ENCODE measurements around the gene PMVK.
"Not testable (repeated sequence)": the region's sequence is repeated elsewhere in the genome, so short reads cannot be mapped to it uniquely, and the experiment has no call there.

PMVK gene

DNA sequence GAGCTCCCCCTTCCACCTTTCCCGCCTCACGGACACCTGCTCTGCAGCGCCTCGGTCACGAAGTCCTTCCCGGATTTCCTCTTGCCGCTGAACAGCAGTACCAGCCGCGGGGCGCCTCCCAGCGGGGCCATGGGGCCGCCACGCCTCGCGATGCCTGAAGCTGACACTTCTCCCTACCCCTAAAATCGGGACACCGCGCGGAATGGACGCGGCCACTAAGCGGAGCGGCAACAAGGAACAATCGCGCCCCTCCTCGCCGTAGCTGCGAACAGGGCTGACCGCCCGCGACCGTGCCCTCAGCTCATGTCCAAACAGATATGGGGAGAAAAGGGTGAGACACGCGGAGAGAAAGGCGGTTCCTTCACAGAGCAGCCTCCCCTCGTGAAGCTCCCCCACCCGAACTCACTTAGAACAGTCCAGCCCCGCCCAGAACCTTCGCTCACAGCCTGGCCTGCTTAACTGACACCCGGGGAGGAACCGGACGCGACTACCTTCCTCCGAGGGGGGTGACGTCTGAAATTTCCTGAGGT, at the start of gene PMVK:
Gene PMVK, minus strand, starts transcription at position 165 of the 530 bp plus-strand sequence. Its CDS starts 34 bp downstream, at position 131.
- DNase-seq = peak; percentile 94

- no peak for DNase-seq
Measured at GRCh38 chr1:154983776-154984466, 47.4 kb upstream of the PMVK start.

DNA sequence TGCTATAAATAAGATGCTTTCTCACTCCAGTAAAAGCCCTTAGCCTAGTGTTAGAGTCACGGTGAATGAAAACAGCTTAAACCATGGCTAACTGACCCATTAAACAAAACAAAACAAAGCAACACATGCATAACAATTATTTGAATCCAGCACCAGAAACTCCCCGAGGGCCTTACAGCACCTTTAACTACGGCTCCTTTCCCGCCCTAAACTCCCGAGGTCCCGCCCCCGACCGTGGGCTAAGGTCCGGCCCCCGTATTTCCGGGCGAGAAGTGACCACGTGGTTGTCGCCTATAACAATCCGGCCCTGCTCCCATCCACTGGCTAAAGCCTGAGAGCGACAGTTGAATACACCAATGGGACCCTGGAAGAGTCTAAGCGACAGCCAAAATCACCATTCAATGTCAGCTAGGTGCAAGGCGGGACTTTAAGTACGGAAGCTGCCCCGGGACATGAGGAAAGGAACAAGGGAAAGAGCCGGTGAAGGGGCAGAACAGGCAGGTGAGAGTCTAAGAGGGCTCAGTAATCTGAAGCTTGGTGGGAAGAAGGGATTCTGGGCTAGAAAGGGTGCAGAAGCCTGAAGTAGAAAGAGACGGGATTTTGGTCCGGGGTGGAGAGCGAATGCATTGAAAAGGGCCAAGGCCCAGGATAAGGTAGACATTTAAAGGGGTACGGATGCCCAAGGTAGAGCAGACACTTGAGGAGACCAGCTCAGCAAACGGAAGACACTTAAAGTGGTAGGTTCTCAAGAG, 46.6 kb upstream of the PMVK start, which contains the start of gene FLAD1:
Gene FLAD1, plus strand, starts transcription at position 448 of the 752 bp plus-strand sequence. CDS start 351 bp downstream, outside the sequence.
- DNase-seq = peak; percentile 97

DNA sequence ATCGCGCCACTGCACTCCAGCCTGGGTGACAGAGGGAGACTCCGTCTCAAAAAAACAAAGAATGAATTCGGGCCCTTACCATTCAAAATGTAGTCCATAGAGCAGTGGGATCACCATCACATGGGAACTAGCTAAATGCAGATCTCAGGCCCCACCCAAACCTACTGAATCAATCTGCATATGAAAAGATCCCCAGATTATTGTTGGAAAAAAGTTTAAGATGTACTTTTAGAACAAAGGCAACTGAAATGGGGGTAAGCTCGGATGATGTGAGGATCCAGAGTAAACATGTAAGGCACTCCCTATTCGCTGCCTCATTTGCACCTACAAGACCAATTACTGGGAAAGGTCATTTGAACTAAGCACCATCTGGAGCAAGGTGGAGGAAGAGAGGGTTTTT, 45.8 kb upstream of the PMVK start:
- DNase-seq = no peak

DNA sequence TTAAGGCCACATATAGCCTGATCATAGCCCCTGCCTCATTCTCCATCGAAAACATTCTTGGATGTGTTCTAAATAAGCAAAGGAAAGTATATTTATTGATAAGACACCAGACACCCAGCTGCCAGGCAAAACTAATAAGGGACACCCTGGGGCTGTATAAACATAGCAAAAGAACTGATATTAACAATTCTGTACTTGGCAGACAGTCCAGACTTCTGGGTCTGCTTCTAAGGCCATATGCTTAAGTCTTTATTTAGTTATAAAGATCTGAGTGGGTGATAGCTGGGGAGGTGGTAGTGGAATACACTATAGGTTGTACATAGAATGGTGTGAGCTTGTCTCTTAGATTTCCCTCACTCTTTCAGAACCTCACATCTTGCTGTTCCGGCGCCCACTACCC, 41.8 kb upstream of the PMVK start:
- DNase-seq = no peak

DNA sequence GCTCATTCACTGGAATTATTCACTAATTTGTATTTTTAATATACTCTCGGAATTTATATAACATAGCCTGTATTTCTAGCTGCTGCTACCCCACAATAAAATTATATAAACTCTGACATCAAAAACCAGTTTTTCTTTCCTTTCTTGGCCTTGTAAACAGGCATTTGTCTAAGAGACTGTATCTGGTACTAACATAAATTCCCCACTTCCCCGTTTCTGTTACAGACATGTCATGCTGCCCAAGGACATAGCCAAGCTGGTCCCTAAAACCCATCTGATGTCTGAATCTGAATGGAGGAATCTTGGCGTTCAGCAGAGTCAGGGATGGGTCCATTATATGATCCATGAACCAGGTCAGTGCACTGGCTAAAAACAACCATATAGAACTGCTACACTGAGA, 41.2 kb upstream of the PMVK start:
- not testable (repeated sequence) for DNase-seq

GRCh38 chr1:154975409-154976059, 39.0 kb upstream of the PMVK start:
- peak; percentile 58 for DNase-seq

DNA sequence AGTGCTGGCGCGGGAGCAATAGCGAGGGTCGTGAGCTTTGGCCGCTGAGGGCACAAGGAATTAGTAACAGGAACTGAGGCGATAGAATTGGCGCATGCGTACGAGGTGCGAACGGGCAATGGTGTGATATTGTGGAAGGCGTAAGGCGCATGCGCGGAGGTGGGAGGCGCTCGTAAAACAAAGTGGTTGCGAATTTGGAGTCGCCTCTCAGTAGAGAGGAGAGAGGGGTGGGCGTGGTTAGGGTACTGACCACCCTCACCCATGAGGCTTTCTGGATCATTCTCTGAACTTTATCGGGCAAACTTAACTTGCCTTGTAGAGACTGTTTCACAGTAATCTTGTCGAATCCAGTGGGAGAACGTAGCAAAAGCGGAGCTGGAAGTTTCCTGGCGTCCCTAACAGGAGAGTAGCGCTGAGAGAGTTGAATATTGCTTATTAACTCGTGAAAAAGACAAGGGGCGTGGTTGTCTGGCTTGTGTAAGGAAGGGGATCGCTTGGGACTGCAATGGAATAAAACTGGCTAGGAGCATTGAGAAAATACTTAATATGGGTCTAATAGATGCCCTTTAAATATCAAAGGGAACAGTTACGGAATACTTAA, 38.4 kb upstream of the PMVK start:
- peak; percentile 96 for DNase-seq

- peak; percentile 99 for DNase-seq
Measured at GRCh38 chr1:154974102-154974807, 37.7 kb upstream of the PMVK start, which contains the start of gene CKS1B. TSS of gene CKS1B (plus strand) at chr1:154974681. CDS start at chr1:154974746, 65 bp downstream.

DNA sequence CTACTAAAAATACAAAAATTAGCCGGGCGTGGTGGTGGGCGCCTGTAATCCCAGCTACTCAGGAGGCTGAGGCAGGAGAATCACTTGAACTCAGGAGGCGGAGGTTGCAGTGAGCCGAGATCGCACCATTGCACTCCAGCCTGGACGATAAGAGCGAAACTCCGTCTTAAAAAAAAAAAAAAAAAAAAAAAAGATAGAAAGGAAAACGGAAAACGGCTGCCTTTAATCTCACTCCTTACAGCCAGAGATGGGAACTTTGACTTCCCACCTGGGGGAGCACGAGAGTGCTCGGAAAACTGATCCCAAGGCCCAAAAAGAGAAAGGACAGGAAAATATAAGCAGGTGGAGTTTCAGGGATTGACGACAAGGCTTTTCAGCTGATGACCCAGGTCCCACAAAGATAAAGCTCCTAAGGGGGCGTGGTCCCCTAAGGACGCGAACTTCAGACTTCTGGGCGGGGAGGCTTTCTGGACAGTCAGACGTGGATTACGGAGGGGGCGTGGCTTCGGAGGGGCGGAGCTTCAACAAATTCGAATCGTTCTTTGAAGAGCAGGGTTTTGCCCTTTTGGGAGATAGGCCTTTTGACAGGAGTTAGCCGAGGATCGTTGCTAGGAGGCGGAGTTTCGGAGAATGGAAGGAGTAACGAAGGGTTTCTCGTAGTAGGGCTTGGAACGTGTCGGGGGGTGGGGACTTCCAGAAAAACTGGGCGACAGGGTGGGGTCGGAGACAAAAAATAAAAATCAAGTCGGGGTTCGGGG, 37.0 kb upstream of the PMVK start:
- DNase-seq = peak; percentile 93

DNA sequence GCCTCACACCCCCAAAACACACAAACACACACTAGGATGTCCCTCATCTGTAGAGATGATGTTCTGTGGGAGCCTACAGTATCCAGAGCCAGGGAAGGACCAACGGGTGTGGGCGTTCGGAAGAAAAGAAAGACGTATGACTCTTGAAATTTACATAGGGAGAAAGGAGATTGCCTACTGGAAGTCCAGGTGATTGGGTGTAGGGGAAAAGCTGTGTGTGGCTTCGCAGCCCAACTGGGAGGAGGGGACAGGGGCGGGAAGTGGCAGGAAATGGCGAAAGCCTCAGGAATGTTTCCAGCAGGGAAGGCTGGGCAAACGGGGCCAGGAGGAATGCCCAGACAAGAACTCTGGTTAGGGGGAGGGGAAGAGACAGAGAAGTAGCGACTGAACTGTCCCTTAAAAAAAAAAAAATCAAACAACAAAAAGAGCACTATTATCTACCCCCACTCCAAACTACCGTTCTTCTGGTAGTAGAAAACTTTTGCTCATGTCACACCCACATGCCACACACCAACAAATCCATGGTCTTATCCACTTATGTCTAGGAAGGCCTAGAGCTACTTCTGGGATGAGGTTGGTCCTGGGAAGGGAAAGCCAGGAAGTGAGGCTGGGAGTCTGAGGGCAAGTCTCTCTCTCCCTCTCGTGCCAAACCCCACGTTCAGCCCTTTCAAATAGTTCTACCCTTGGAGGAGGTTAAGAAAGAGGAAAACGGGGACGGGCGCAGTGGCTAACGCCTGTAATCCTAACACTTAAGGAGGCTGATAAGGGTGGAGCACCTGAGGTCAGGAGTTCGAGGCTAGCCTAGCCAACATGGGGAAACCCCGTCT, 36.2 kb upstream of the PMVK start:
- DNase-seq = no peak

DNA sequence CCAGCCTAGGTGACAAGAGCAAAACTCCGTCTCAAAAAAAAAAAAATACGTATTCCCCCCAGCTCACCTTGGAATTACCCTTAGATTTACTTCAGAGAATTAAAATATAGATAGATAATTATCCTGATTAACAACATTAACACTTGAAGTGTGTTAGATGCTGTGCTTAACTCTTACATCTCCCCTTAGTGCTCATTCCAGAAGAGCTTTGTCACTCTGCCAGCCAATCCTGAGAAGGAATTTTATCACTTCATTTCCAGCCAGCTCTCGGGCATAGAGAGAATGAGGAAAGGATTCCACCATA, 35.6 kb upstream of the PMVK start:
- no peak for DNase-seq

GRCh38 chr1:154971341-154971998, 35.0 kb upstream of the PMVK start:
- DNase-seq = no peak

DNA sequence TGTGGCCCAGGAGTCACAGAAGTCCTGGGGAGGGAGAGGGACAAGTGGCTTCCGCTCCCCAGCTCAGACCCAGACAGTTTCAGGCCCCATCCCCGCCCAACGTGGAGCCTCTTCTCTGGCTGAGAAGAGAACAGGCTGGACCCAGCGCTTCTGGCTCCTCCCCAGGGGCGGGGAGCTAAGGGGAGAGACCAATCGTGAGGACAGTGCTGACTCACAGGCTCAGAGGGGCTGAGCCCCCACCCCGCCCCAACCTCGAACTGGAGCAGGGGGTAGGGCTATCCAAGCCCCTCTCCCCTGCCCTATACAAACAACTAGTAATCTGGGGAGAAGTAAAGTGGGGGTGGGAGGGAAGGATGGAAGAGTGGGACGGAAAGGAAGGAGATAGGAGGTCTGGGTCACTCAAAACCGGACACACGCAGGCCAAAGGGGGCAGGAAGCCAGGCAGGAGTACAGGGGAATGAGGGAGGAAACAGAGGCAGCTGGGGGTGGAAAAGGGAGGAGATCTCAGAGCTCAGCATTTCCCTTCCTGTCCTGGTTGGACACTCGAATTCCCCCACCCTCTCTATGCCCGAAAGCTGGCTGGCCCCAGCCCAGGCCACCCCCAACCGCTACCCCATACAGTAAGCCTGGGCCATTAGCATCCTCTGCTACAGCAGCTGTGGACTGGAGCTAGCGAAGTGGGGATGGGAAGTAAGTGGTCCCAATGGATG, 34.3 kb upstream of the PMVK start, which contains the start of gene SHC1:
Gene SHC1, minus strand, starts transcription at position 117 of the 710 bp plus-strand sequence. CDS start 221 bp downstream, outside the sequence.
- peak; percentile 67 for DNase-seq

- no peak for DNase-seq
Measured at GRCh38 chr1:154969860-154970452, 33.4 kb upstream of the PMVK start.

GRCh38 chr1:154969246-154969645, 32.7 kb upstream of the PMVK start:
- no peak for DNase-seq

GRCh38 chr1:154968731-154969130, 32.2 kb upstream of the PMVK start:
- DNase-seq = no peak

DNA sequence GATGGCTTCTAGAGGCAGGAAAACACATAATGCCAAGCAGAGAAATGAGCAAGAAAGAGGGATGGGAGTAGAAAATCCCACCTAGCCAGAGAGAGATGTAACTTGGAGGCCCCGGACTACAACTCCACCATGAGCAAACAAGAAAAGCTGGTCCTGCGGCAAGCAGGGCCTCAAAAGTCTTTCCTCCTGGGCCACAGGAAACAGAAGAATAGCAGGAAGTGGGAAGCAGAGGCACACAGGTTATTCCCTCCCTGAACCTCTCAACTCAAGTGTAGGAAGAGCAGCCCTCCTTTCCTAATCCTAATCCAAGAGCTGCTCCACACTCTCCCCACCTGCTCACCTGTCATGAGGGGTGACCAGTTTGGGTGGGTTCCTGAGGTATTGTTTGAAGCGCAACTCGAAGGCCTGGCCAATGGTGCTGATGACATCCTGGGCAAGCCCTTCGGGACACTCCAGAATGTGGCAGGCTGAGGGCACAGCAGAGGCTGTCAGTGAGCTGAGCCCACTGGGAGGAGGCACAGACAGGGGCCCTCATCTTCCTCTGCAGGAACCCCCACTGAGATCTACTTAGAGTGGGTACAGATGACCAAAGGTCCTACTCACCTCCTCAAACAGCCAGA, 30.9 kb upstream of the PMVK start:
- no peak for DNase-seq

All from CD4-positive, alpha-beta T cell treated with Interleukin-15 for 1 hour (primary cell).